HCT116 (cell line): ENCODE data around the gene EEFSEC. TPM values are rescaled to one million over a fixed set of nuclear protein-coding genes. Genes with fewer than 3 reads are reported as not detected.

ENCODE experiments used
- ATAC-seq: fragments of 200-7000 bp; cut with Tn5 transposase; 2 replicates; pipeline ENCODE4 v1.9.1; 2020; ENCODE audit warnings: mild to moderate bottlenecking, moderate library complexity
- BruUV-seq: library from RNA; stranded (reverse); fragments of 400-500 nt; replicated peaks from 2 replicates; lab custom pipeline; 2021; lab: Mats Ljungman, UMichigan
- CTCF ChIA-PET: fragments of 300-600 bp; sonication (Branson Sonifier 250); formaldehyde crosslinking; loops from one replicate; lab custom pipeline; 2021; ENCODE audit warnings: antibody characterized with exemption; lab: Charles Lee
- POLR2A ChIA-PET: fragments of 300-600, 350-600 bp; sonication (Branson Sonifier 250); formaldehyde crosslinking; loops from one replicate; lab custom pipeline; 2021; ENCODE audit warnings: antibody characterized with exemption; lab: Charles Lee
- RAD21 ChIA-PET, 2 experiments: fragments of 300-600 bp; sonication (Branson Sonifier 250); formaldehyde crosslinking; loops; one replicate each; lab custom pipeline; 2023; ENCODE audit warnings: low total read pairs in 2 of 2; ENCODE audit not compliant: uncharacterized antibody in 2 of 2, unreplicated experiment in 2 of 2, low non-redundant PET in 1 of 2; lab: Charles Lee
- DNase-seq: peaks from one replicate; pipeline ENCODE4 v3.0.0-alpha.2; 2010; ENCODE audit warnings: low read depth, low spot score
- H2AFZ ChIP-seq: fragments of 200-600 bp; shearing (Covaris generic), sonication (generic); 2 replicates; pipeline ENCODE4 v1.6.1; 2017; ENCODE audit warnings: low read depth, mixed run types, mixed read lengths, antibody characterized with exemption, low read length; ENCODE audit not compliant: poor library complexity, severe bottlenecking
- H3K27ac ChIP-seq: 2 replicates; pipeline ENCODE4 v1.5.1; 2012; ENCODE audit warnings: low read depth, low read length
- H3K27me3 ChIP-seq: fragments of 200-600 bp; sonication (generic); 2 replicates; pipeline ENCODE4 v1.6.1; 2016; ENCODE audit warnings: mixed run types, low read length, mixed read lengths; ENCODE audit not compliant: insufficient read depth
- H3K36me3 ChIP-seq, 2 experiments: fragments of 200-500 bp in 1 of 2; fragments of 200-600 bp in 1 of 2; sonication (Bioruptor generic) in 1 of 2; sonication (generic) in 1 of 2; 2 replicates each; pipeline versions ENCODE4 v1.5.1 to v1.6.1; 2014 to 2016; ENCODE audit warnings: low read length in 2 of 2, inconsistent platforms in 1 of 2, mixed read lengths in 1 of 2, mixed run types in 1 of 2; ENCODE audit not compliant: insufficient read depth in 2 of 2, control insufficient read depth in 1 of 2
- H3K4me1 ChIP-seq, 2 experiments: fragments of 200-600 bp in 1 of 2; sonication (generic) in 1 of 2; 2 replicates each; pipeline versions ENCODE4 v1.5.1 to v1.6.1; 2012 to 2017; ENCODE audit warnings: low read length in 2 of 2, inconsistent platforms in 1 of 2, mild to moderate bottlenecking in 1 of 2, mixed read lengths in 1 of 2, mixed run types in 1 of 2, moderate library complexity in 1 of 2; ENCODE audit not compliant: insufficient read depth in 2 of 2, control insufficient read depth in 1 of 2
- H3K4me2 ChIP-seq: fragments of 200-600 bp; sonication (generic); 2 replicates; pipeline ENCODE4 v1.6.1; 2017; ENCODE audit warnings: mixed run types, low read length, mixed read lengths
- H3K4me3 ChIP-seq, 2 experiments: fragments of 200-600 bp in 1 of 2; sonication (generic) in 1 of 2; replicated peaks in 1 of 2; 2 replicates each; pipeline ENCODE4 v1.5.1; 2011 to 2016; ENCODE audit warnings: low read length in 2 of 2, control low read depth in 1 of 2, low read depth in 1 of 2, mild to moderate bottlenecking in 1 of 2, mixed read lengths in 1 of 2, mixed run types in 1 of 2
- H3K79me2 ChIP-seq: fragments of 200-600 bp; sonication (generic); 2 replicates; pipeline ENCODE4 v1.6.1; 2017; ENCODE audit warnings: mild to moderate bottlenecking, mixed run types, low read length, moderate library complexity, mixed read lengths; ENCODE audit not compliant: insufficient read depth
- H3K9ac ChIP-seq: fragments of 200-600 bp; sonication (generic); 2 replicates; pipeline ENCODE4 v1.6.1; 2016; ENCODE audit warnings: low read length, mixed read lengths
- H3K9me2 ChIP-seq: fragments of 200-600 bp; sonication (generic), shearing (Covaris generic); 2 replicates; pipeline ENCODE4 v1.6.1; 2017; ENCODE audit warnings: mixed run types, mild to moderate bottlenecking, moderate library complexity; ENCODE audit not compliant: insufficient read depth
- H3K9me3 ChIP-seq, 2 experiments: fragments of 200-500 bp in 1 of 2; fragments of 200-600 bp in 1 of 2; sonication (Bioruptor generic) in 1 of 2; sonication (generic) in 1 of 2; 2 replicates each; pipeline ENCODE4 v1.6.1; 2014 to 2017; ENCODE audit warnings: low read length in 2 of 2, mixed read lengths in 2 of 2, inconsistent platforms in 1 of 2, low read depth in 1 of 2, mild to moderate bottlenecking in 1 of 2, mixed run types in 1 of 2, moderate library complexity in 1 of 2; ENCODE audit not compliant: control insufficient read depth in 1 of 2, insufficient read depth in 1 of 2
- H4K20me1 ChIP-seq: fragments of 200-600 bp; sonication (generic), shearing (Covaris generic); 2 replicates; pipeline ENCODE4 v1.6.1; 2017; ENCODE audit warnings: mixed run types, mild to moderate bottlenecking, moderate library complexity; ENCODE audit not compliant: insufficient read depth
- EZH2 ChIP-seq: fragments of 200-600 bp; sonication (generic); IDR thresholded peaks from 2 replicates; pipeline ENCODE4 v1.6.1; 2017; ENCODE audit warnings: antibody characterized with exemption, mixed run types
- FOSL1 ChIP-seq: IDR thresholded peaks from 2 replicates; pipeline ENCODE4 v1.6.1; 2012; ENCODE audit warnings: low read depth
- MAX ChIP-seq: IDR thresholded peaks from 2 replicates; pipeline ENCODE4 v1.6.1; 2012
- POLR2A ChIP-seq: IDR thresholded peaks from 2 replicates; pipeline ENCODE4 v1.7.0; 2011; ENCODE audit warnings: borderline replicate concordance; ENCODE audit not compliant: insufficient read depth, insufficient read length; ENCODE audit errors: extremely low read depth
- POLR2AphosphoS5 ChIP-seq: IDR thresholded peaks from 2 replicates; pipeline ENCODE4 v1.6.1; 2011; ENCODE audit warnings: mild to moderate bottlenecking, low read depth, low read length, moderate library complexity
- TCF7L2 ChIP-seq: IDR thresholded peaks from 2 replicates; pipeline ENCODE4 v1.7.0; 2011; ENCODE audit warnings: borderline replicate concordance, inconsistent platforms; ENCODE audit not compliant: insufficient read depth, insufficient read length; ENCODE audit errors: extremely low read depth
- YY1 ChIP-seq: IDR thresholded peaks from 2 replicates; pipeline ENCODE4 v1.6.1; 2011; ENCODE audit warnings: low read length, low read depth, moderate library complexity, mild to moderate bottlenecking; ENCODE audit not compliant: insufficient replicate concordance; ENCODE audit errors: extremely low read depth
- intact Hi-C: fragments of 100-400 bp; cut with micrococcal nuclease; formaldehyde crosslinking; loops from 2 replicates; pipeline ENCODE4 v1.10.0; 2022
- total RNA-seq: library from RNA; stranded (reverse); gene quantifications from one replicate; pipeline ENCODE4 v1.2.1, GENCODE V29; 2021; ENCODE audit not compliant: unreplicated experiment
- TF ChIP-seq, protein P1 (sequence below): IDR thresholded peaks from 2 replicates; pipeline ENCODE4 v1.6.1; 2012; ENCODE audit warnings: low read depth
- TF ChIP-seq, protein P2 (sequence below), 3 experiments: fragments of 200-600 bp in 1 of 3; sonication (generic) in 1 of 3; IDR thresholded peaks in 2 of 3; conservative IDR thresholded peaks in 1 of 3; 2 replicates each; pipeline ENCODE4 v1.5.1; 2012 to 2017; ENCODE audit warnings: low read depth in 2 of 3, low read length in 2 of 3, antibody characterized with exemption in 1 of 3, borderline replicate concordance in 1 of 3, control low read depth in 1 of 3, mild to moderate bottlenecking in 1 of 3, mixed read lengths in 1 of 3, mixed run types in 1 of 3, moderate library complexity in 1 of 3; ENCODE audit not compliant: insufficient read depth in 1 of 3
- TF ChIP-seq, protein P3 (sequence below): IDR thresholded peaks from 2 replicates; pipeline ENCODE4 v1.6.1; 2012

The EEFSEC gene
- total RNA-seq, 1 experiment from 2014 or later: 16.1 TPM

DNA sequence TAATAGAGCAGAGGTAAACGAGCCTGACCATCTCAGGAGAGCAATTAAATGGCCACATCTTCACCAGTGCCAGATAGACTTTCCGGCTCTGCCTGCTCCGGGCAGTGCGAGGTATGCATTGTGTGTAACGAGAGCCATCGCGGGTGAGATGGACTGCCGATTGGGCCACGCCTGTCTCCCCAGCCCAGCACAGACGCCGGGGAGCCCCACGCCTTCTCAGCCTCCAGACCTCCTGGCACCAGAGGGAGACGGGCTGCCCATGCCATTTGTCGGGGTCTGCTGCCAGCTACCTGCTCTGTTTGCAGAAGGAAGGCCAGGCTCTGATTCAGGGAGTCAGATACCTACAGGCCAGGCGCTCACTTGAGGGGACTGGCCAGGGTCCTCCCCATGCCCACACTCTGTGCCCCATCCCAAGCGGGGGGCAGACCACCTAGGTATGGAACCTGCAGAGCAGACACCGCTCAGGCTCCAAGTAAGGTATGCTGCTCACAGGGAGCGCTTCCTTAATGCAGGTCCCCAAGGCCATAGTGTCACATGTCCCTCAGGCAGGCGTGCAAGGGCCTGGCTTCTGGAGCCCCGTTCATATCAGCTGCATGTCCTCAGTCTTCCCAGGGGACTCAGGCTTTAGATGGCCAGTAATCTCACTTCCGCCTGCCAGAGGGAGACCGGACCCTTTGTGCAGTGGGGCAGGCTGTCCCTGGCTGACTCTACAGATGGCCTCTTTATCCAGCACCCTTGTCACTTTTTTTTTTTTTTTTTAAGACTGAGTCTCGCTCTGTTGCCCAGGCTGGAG lies 251.2 kb downstream of the EEFSEC start:
- H3K9me3 ChIP-seq: no peaks in the 10 kb centered on the region
- no peaks in the 10 kb centered on the region for H3K79me2 ChIP-seq
- peak overlapping the region; percentile 9; the same call in 1 of the 2 replicates for H3K27ac ChIP-seq
- H4K20me1 ChIP-seq: no peaks in the 10 kb centered on the region
- no peaks in the 10 kb centered on the region for H3K36me3 ChIP-seq
- DNase-seq (no peak), ATAC-seq (peak; percentile 13; the same call in 1 of the 2 replicates)
- intact Hi-C loops: no loop called here
- RAD21 ChIA-PET: no interaction called here
- no peak overlapping the region for H3K9ac ChIP-seq
- H3K4me2 ChIP-seq: no peak overlapping the region
- H3K4me1 ChIP-seq: peaks cover 16 to 17% of the 10 kb centered on the region in 2 experiments; a peak in 3 of 4 replicates
- CTCF ChIA-PET: no interaction called here
- TF ChIP-seq MAX: no peak
- TF ChIP-seq EZH2: no peak
- TF ChIP-seq, protein P1, sequence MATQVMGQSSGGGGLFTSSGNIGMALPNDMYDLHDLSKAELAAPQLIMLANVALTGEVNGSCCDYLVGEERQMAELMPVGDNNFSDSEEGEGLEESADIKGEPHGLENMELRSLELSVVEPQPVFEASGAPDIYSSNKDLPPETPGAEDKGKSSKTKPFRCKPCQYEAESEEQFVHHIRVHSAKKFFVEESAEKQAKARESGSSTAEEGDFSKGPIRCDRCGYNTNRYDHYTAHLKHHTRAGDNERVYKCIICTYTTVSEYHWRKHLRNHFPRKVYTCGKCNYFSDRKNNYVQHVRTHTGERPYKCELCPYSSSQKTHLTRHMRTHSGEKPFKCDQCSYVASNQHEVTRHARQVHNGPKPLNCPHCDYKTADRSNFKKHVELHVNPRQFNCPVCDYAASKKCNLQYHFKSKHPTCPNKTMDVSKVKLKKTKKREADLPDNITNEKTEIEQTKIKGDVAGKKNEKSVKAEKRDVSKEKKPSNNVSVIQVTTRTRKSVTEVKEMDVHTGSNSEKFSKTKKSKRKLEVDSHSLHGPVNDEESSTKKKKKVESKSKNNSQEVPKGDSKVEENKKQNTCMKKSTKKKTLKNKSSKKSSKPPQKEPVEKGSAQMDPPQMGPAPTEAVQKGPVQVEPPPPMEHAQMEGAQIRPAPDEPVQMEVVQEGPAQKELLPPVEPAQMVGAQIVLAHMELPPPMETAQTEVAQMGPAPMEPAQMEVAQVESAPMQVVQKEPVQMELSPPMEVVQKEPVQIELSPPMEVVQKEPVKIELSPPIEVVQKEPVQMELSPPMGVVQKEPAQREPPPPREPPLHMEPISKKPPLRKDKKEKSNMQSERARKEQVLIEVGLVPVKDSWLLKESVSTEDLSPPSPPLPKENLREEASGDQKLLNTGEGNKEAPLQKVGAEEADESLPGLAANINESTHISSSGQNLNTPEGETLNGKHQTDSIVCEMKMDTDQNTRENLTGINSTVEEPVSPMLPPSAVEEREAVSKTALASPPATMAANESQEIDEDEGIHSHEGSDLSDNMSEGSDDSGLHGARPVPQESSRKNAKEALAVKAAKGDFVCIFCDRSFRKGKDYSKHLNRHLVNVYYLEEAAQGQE: no peak
- TF ChIP-seq POLR2A: no peak
- TF ChIP-seq, protein P2, sequence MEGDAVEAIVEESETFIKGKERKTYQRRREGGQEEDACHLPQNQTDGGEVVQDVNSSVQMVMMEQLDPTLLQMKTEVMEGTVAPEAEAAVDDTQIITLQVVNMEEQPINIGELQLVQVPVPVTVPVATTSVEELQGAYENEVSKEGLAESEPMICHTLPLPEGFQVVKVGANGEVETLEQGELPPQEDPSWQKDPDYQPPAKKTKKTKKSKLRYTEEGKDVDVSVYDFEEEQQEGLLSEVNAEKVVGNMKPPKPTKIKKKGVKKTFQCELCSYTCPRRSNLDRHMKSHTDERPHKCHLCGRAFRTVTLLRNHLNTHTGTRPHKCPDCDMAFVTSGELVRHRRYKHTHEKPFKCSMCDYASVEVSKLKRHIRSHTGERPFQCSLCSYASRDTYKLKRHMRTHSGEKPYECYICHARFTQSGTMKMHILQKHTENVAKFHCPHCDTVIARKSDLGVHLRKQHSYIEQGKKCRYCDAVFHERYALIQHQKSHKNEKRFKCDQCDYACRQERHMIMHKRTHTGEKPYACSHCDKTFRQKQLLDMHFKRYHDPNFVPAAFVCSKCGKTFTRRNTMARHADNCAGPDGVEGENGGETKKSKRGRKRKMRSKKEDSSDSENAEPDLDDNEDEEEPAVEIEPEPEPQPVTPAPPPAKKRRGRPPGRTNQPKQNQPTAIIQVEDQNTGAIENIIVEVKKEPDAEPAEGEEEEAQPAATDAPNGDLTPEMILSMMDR (IDR thresholded peaks at IDR 0.05 in 2 of 3, conservative IDR thresholded peaks at IDR 0.05 in 1 of 3; ENCODE audit: borderline replicate concordance in 1 of 3, insufficient read depth in 1 of 3, low read depth in 2 of 3, low read length in 2 of 3): no peak
- no peak for TF ChIP-seq FOSL1
- no peak for TF ChIP-seq YY1
- no peak for TF ChIP-seq POLR2AphosphoS5
- TF ChIP-seq, protein P3, sequence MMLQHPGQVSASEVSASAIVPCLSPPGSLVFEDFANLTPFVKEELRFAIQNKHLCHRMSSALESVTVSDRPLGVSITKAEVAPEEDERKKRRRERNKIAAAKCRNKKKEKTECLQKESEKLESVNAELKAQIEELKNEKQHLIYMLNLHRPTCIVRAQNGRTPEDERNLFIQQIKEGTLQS: no peak
- no peak for TF ChIP-seq TCF7L2
- no peaks in the 10 kb centered on the region for H3K27me3 ChIP-seq
- H3K4me3 ChIP-seq: no peak overlapping the region
- no TSS peak for BruUV-seq
- H3K9me2 ChIP-seq: no peaks in the 10 kb centered on the region
- POLR2A ChIA-PET: no interaction called here
- H2AFZ ChIP-seq: no peak overlapping the region
